Measurements from ENCODE around the gene GCFC2. TPM values are rescaled to one million over a fixed set of nuclear protein-coding genes. Genes with fewer than 3 reads are reported as not detected.
"Not testable (repeated sequence)": the region's sequence is repeated elsewhere in the genome, so short reads cannot be mapped to it uniquely, and the experiment has no call there.

Gene GCFC2
- total RNA-seq = 16.8 and 21.1 TPM in 2 replicates

- peak; percentile 49 for DNase-seq (ENCODE audit: low read depth, low spot score)
These were observed at the start of gene GCFC2 for GRCh38 chr2:75710577-75711253. Gene GCFC2 (minus strand): TSS chr2:75710915. CDS start chr2:75710855, 60 bp downstream.

GRCh38 chr2:75752828-75753227 is 42.1 kb upstream of the GCFC2 start:
- DNase-seq (ENCODE audit: low read depth, low spot score) = no peak

GRCh38 chr2:75751824-75752468 is 41.2 kb upstream of the GCFC2 start:
- DNase-seq (ENCODE audit: low read depth, low spot score) = no peak

DNA sequence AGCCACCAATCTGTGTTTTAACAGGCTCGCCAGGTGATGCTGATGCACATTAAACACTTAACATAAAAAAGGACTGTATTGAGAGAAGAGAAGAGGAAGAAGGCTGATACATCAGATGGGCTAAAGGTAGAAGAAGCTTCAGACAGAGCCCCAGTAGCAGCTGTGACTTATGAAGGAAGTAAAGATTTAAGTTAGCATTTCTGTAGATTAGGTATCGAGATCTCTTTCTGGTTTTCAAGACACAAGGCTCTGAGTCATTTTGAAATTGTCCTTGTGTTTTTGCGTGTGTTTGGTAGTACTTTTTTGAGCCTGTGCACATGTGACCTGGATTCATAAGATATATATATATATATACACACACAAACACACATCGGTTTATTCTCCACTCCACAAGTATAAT is 40.6 kb upstream of the GCFC2 start:
- no peak for DNase-seq (ENCODE audit: low read depth, low spot score)

DNA sequence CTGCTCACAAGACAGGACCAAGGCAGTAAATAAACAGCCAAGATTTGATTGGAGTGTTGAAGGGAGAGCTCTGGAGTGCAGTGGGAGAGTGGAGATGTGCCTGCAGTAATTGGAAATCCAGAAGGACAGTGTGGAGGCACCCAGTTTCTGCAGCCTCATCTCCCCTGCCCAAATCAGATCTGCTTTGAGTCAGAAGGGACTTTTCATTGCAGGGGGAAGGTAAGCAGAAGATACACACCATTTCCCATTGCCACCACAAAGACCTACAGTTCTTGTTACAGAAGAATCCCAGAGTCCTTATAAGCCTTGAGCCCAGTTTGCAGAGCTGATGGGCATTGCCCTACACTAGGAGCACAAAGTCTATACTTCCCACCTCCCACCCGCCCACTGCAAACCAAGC is 27.2 kb upstream of the GCFC2 start:
- no peak for DNase-seq (ENCODE audit: low read depth, low spot score)

- no peak for DNase-seq (ENCODE audit: low read depth, low spot score)
These were observed 25.6 kb upstream of the GCFC2 start for GRCh38 chr2:75736276-75736675.

DNA sequence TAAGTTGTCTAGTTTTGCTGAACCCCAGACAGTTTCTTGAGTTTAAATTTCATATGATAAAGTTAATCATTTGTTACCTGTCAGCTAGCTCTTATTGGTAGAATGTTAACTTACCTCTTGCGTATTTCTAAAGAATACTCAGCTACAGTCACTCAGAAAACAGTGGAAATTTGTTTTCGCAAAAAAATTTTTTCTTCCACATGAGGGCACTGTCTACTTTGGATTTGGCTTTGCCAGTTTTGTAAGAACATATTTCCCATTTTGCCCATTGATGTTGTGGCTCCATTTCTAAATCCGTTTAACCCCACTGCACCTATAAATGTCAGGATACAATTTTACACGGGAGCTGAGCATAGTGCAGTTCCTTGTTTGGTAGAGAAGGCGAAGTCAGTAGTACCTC is 19.1 kb upstream of the GCFC2 start:
- DNase-seq (ENCODE audit: low read depth, low spot score) = no peak

GRCh38 chr2:75728614-75729419 is 18.1 kb upstream of the GCFC2 start:
- DNase-seq (ENCODE audit: low read depth, low spot score) = no peak

DNA sequence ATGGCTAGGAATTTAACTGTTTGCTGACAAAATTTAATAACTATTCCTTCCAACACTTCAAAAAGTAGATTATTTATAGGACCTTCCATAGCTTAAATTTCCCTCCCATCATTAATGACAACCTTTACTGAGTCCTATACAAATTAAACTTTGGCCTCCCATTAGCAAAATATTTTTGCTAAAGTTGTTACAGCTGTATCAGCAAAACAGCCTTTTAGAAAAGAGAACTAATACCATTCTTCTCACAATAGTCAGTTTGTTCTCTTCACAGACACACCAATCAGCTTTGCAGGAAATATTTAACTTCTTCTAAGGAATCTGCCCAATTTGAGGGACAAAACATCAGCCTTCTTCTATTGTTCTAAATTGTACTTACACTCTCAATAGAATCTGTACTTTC is 12.0 kb upstream of the GCFC2 start:
- no peak for DNase-seq (ENCODE audit: low read depth, low spot score)

DNA sequence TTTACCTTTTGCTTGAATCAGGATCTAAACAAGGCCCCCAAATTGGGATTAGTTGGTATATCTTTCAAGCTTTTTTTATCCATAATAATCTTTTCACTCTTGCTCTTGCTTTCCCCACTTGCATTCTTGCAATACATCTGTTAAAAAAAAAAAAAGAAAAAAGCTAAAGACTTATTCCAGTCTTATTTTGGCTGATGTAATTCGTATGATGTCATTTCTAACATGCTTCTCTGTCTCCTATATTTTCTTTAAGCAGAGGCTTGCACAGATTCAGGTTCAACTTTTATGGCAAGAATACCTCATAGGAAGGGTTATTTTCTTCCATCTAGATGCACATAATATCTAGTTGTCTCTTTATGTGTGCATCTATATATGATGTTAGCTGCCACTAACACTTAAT is 9.8 kb upstream of the GCFC2 start:
- DNase-seq (ENCODE audit: low read depth, low spot score) = no peak

DNA sequence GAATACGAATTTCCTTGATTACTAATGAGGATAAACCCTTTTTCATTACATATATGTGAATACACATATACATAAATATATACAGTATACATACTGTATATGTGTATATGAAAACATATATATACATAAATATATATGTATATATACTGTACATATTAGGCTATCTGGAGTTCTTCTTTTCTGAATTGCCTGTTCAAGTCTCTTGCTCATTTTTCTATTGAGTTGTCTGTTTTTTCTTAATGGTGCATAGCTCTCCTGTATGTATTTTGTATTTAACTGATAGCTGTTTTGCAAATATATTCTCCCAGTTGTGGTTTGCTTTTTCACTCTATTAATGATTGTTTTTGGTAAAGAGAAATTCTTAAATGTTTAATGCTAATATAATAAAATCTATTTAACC is 8.9 kb upstream of the GCFC2 start:
- no peak for DNase-seq (ENCODE audit: low read depth, low spot score)

GRCh38 chr2:75716406-75716805 is 5.7 kb upstream of the GCFC2 start:
- no peak for DNase-seq (ENCODE audit: low read depth, low spot score)

- DNase-seq (ENCODE audit: low read depth, low spot score) = not testable (repeated sequence)
These were observed 875 bp upstream of the GCFC2 start for GRCh38 chr2:75711590-75711989.

DNA sequence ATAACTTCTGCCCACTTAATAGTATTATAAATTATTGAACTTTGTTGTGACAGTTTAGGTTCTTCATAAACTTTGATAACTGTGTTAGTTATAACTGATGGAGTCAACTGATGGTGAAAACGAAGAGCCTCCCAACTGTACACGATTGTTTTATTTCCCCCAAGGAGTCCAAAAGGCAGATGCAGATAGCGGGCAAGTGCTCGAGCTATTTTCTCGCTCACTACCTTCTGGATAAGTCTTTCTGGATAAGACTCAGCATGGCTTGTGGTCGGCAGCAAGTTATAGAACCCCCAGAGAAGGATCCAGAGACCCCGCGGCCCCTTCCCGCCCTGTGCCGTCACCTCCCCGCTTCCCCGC is 517 bp downstream of the GCFC2 start:
- DNase-seq (ENCODE audit: low read depth, low spot score) = no peak

GRCh38 chr2:75709297-75709696 is 1.4 kb downstream of the GCFC2 start:
- no peak for DNase-seq (ENCODE audit: low read depth, low spot score)

- no peak for DNase-seq (ENCODE audit: low read depth, low spot score)
These were observed 2.8 kb downstream of the GCFC2 start for GRCh38 chr2:75707901-75708300.

- DNase-seq (ENCODE audit: low read depth, low spot score) = no peak
These were observed 4.8 kb downstream of the GCFC2 start for GRCh38 chr2:75705921-75706320.

- DNase-seq (ENCODE audit: low read depth, low spot score) = no peak
These were observed 7.0 kb downstream of the GCFC2 start for GRCh38 chr2:75703589-75704287.

GRCh38 chr2:75702593-75702992 is 8.1 kb downstream of the GCFC2 start:
- DNase-seq (ENCODE audit: low read depth, low spot score) = no peak

GRCh38 chr2:75698918-75699317 is 11.8 kb downstream of the GCFC2 start:
- DNase-seq (ENCODE audit: low read depth, low spot score) = no peak

DNA sequence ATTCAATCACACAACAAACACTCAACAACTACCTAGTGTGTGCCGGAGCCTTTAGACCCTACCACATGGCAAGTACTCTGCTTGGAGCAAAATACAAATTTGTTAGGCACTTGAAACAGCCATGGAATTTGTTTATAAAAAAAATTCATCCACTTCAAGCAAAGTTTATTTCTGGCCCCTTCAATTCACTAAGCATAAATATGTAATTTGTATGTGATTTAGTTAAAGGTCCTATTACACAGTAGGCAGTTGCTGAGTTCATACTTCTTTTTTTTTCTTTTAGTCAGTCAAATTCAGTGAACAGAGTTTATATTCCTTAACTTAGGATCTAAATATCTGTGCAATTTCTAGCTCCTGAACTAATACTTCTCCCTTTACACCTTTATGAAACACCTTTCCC is 22.5 kb downstream of the GCFC2 start:
- no peak for DNase-seq (ENCODE audit: low read depth, low spot score)

GRCh38 chr2:75683430-75683829 is 27.3 kb downstream of the GCFC2 start:
- DNase-seq (ENCODE audit: low read depth, low spot score) = not testable (repeated sequence)

Measured in pulmonary artery endothelial cell (primary cell).